K562 (cell line): ENCODE measurements around the gene MYH11. TPM values are rescaled to one million over a fixed set of nuclear protein-coding genes. Genes with fewer than 3 reads are reported as not detected.

Source experiments
- ATAC-seq: fragments of 200-7000 bp; cut with Tn5 transposase; 3 replicates; pipeline ENCODE4 v1.9.1; 2020; ENCODE audit warnings: moderate library complexity
- BruUV-seq: library from RNA; stranded (reverse); fragments of 400-500 nt; replicated peaks from 2 replicates; lab custom pipeline; 2021; lab: Mats Ljungman, UMichigan
- CTCF ChIA-PET: fragments of 300-600 bp; formaldehyde crosslinking; extraction: SDS; loops from one replicate; lab custom pipeline; 2021; ENCODE audit warnings: low intra/inter-chr PET ratio; lab: Yijun Ruan, JAX
- POLR2A ChIA-PET: fragments of 300-600, 350-650 bp; sonication (Branson Sonifier 250); formaldehyde crosslinking; extraction: SDS; loops from one replicate; lab custom pipeline; 2021; ENCODE audit warnings: antibody characterized with exemption, inconsistent platforms; lab: Yijun Ruan, JAX
- DNase-seq, 4 experiments: peaks; one replicate each; pipeline versions ENCODE4 v3.0.0 to v3.0.0-alpha.2; 2011 to 2018; ENCODE audit warnings: low spot score in 3 of 4, mixed read lengths in 3 of 4; ENCODE audit errors: extremely low read depth in 1 of 4
- FAIRE-seq: peaks from 2 replicates; lab custom pipeline; 2011; peaks lifted over from hg19 to GRCh38; lab: Jason Lieb, UNC
- H2AFZ ChIP-seq: 2 replicates; pipeline ENCODE4 v1.6.0; 2011; ENCODE audit warnings: low read depth, low read length, control low read depth, inconsistent platforms
- H3K27ac ChIP-seq: fragments of 200-600 bp; 3 replicates; pipeline ENCODE4 v1.8.0; 2011; ENCODE audit warnings: low read depth, mild to moderate bottlenecking, control low read depth, inconsistent platforms, low read length, moderate library complexity, mixed read lengths; ENCODE audit errors: extremely low read depth
- H3K27me3 ChIP-seq, 2 experiments: fragments of 300-600 bp in 1 of 2; 2 replicates in 1 of 2; 3 replicates in 1 of 2; pipeline versions ENCODE4 v1.6.0 to v1.8.0; 2011; ENCODE audit warnings: inconsistent platforms in 2 of 2, low read length in 2 of 2, mild to moderate bottlenecking in 1 of 2, mixed read lengths in 1 of 2, moderate library complexity in 1 of 2; ENCODE audit not compliant: control insufficient read depth in 2 of 2, insufficient read depth in 2 of 2
- H3K36me3 ChIP-seq: fragments of 300-600 bp; 3 replicates; pipeline ENCODE4 v1.8.0; 2011; ENCODE audit warnings: mild to moderate bottlenecking, low read length, inconsistent platforms; ENCODE audit not compliant: control insufficient read depth, insufficient read depth
- H3K4me1 ChIP-seq, 2 experiments: fragments of 200-600 bp in 1 of 2; replicated peaks in 1 of 2; 2 replicates in 1 of 2; 3 replicates in 1 of 2; pipeline versions ENCODE4 v1.5.1 to v1.8.0; 2011; ENCODE audit warnings: inconsistent platforms in 2 of 2, low read length in 2 of 2, mild to moderate bottlenecking in 1 of 2, mixed read lengths in 1 of 2, moderate library complexity in 1 of 2; ENCODE audit not compliant: control insufficient read depth in 2 of 2, insufficient read depth in 2 of 2
- H3K4me2 ChIP-seq: 2 replicates; pipeline ENCODE4 v1.6.1; 2011; ENCODE audit warnings: low read length, control low read depth, inconsistent platforms, mixed read lengths; ENCODE audit not compliant: insufficient read depth
- H3K4me3 ChIP-seq: fragments of 200-600 bp; sonication (generic), shearing (Covaris generic); 2 replicates; pipeline ENCODE4 v1.5.1; 2016; ENCODE audit warnings: control low read depth, inconsistent platforms
- H3K79me2 ChIP-seq: fragments of 200-600 bp; 3 replicates; pipeline ENCODE4 v1.8.0; 2011; ENCODE audit warnings: low read length, inconsistent platforms; ENCODE audit not compliant: control insufficient read depth, insufficient read depth
- H3K9ac ChIP-seq, 2 experiments: 2 replicates each; pipeline versions ENCODE4 v1.6.0 to v1.6.1; 2011; ENCODE audit warnings: low read depth in 2 of 2, low read length in 2 of 2, control low read depth in 1 of 2, inconsistent platforms in 1 of 2, mild to moderate bottlenecking in 1 of 2, mixed read lengths in 1 of 2; ENCODE audit not compliant: insufficient read depth in 1 of 2
- H3K9me1 ChIP-seq: one replicate; pipeline ENCODE4 v1.6.0; 2011; ENCODE audit warnings: inconsistent platforms, mild to moderate bottlenecking, low read length, moderate library complexity; ENCODE audit not compliant: control insufficient read depth, insufficient read depth
- H3K9me3 ChIP-seq: replicated peaks from 2 replicates; pipeline ENCODE4 v1.5.1; 2011; ENCODE audit warnings: low read depth, low read length, inconsistent platforms; ENCODE audit not compliant: control insufficient read depth, insufficient read depth
- H4K20me1 ChIP-seq: replicated peaks from 2 replicates; pipeline ENCODE4 v1.6.1; 2011; ENCODE audit warnings: low read length, inconsistent platforms, mixed read lengths; ENCODE audit not compliant: control insufficient read depth, insufficient read depth
- ESRRA ChIP-seq: fragments of 450-650 bp; IDR thresholded peaks from 2 replicates; pipeline ENCODE4 v1.6.1; 2014; ENCODE audit warnings: low read depth, mild to moderate bottlenecking, moderate library complexity, borderline replicate concordance
- KDM2B ChIP-seq: fragments of 250-450 bp; sonication (Bioruptor Pico); IDR thresholded peaks from 2 replicates; pipeline ENCODE4 v1.8.0; 2021; ENCODE audit warnings: mild to moderate bottlenecking, moderate library complexity
- NCOA2 ChIP-seq, 2 experiments: fragments of 450-650 bp; IDR thresholded peaks; 2 replicates each; pipeline ENCODE4 v1.6.1; 2018; ENCODE audit warnings: mild to moderate bottlenecking in 2 of 2, moderate library complexity in 1 of 2; ENCODE audit not compliant: partially characterized antibody in 2 of 2
- NCOA6 ChIP-seq: fragments of 450-650 bp; IDR thresholded peaks from 2 replicates; pipeline ENCODE4 v1.6.1; 2017; ENCODE audit warnings: mild to moderate bottlenecking
- NFATC3 ChIP-seq: fragments of 450-650 bp; IDR thresholded peaks from 2 replicates; pipeline ENCODE4 v1.6.1; 2017; ENCODE audit warnings: mild to moderate bottlenecking
- PRMT5 ChIP-seq: sonication (generic); formaldehyde crosslinking; IDR thresholded peaks from 2 replicates; pipeline ENCODE4 v1.5.0; 2020; ENCODE audit warnings: missing genetic modification reagents
- SAP30 ChIP-seq: fragments of 200-600 bp; sonication (generic); IDR thresholded peaks from 2 replicates; pipeline ENCODE4 v1.6.1; 2012; ENCODE audit warnings: borderline replicate concordance, low read depth, mild to moderate bottlenecking, moderate library complexity, low read length, control low read depth, inconsistent platforms; ENCODE audit not compliant: insufficient read depth, poor library complexity, severe bottlenecking
- SIN3B ChIP-seq: fragments of 450-650 bp; IDR thresholded peaks from 2 replicates; pipeline ENCODE4 v1.6.1; 2017; ENCODE audit warnings: low read depth, mild to moderate bottlenecking, moderate library complexity
- ZNF133 ChIP-seq: fragments of 250-450 bp; sonication (Bioruptor Pico); IDR thresholded peaks from 2 replicates; pipeline ENCODE4 v1.4.0; 2020; ENCODE audit warnings: mild to moderate bottlenecking
- ZNF224 ChIP-seq: sonication (generic); formaldehyde crosslinking; IDR thresholded peaks from 2 replicates; pipeline ENCODE4 v1.8.0; 2022; ENCODE audit warnings: mild to moderate bottlenecking, missing genetic modification reagents
- ZNF232 ChIP-seq: sonication (generic); formaldehyde crosslinking; IDR thresholded peaks from 2 replicates; pipeline ENCODE4 v1.8.0; 2022; ENCODE audit warnings: mild to moderate bottlenecking, missing genetic modification reagents
- ZNF583 ChIP-seq: fragments of 250-450 bp; sonication (Bioruptor Pico); IDR thresholded peaks from 2 replicates; pipeline ENCODE4 v1.4.0; 2020
- ZNF644 ChIP-seq: fragments of 200-800 bp; sonication (Bioruptor generic); IDR thresholded peaks from 2 replicates; pipeline ENCODE4 v1.6.1; 2016; ENCODE audit warnings: low read depth, missing genetic modification characterization, missing compliant biosample characterization
- WGBS: fragments of 100-300 bp; shearing (Covaris generic); methylation state at CpG from one replicate; pipeline ENCODE4 v1.1.6; 2016; ENCODE audit warnings: low coverage, mixed read lengths; ENCODE audit not compliant: insufficient coverage; ENCODE audit errors: missing lambda C conversion rate; 5-methylcytosine and 5-hydroxymethylcytosine counted together
- in situ Hi-C: fragments of 300-500 bp; cut with MboI; formaldehyde crosslinking; loops from 4 replicates; pipeline ENCODE4 v1.15.0; 2018; ENCODE audit warnings: inconsistent platforms, mixed read lengths
- intact Hi-C: fragments of 100-400 bp; cut with micrococcal nuclease; formaldehyde crosslinking; loops from 2 replicates; pipeline ENCODE4 v1.14.2; 2022
- polyA plus RNA-seq, 8 experiments: library from polyadenylated mRNA; depleted of rRNA in 4 of 8; stranded (reverse) in 5 of 8; unstranded in 3 of 8; fragments of >200 nt; fragmentation: Nextera tagmentation in 2 of 8; fragmentation: Illumina TruSeq in 1 of 8; extraction: Ambion mirVana in 2 of 8; extraction: Trizol in 1 of 8; gene quantifications; 2 replicates each; pipeline versions ENCODE4 v1.2.1 to v1.2.3, GENCODE V29; 2011 to 2014; ENCODE audit warnings: inconsistent platforms in 1 of 8, missing spikeins in 1 of 8
- total RNA-seq, 7 experiments: library from RNA; depleted of rRNA in 6 of 7; stranded (reverse); fragments of >200 nt in 6 of 7; fragmentation: Illumina TruSeq in 2 of 7; extraction: Trizol in 2 of 7; gene quantifications; 2 replicates each; pipeline versions ENCODE4 v1.2.1 to v1.2.3, GENCODE V29; 2011 to 2021; ENCODE audit warnings: low replicate concordance in 1 of 7
- TF ChIP-seq, protein P1 (sequence below): fragments of 450-650 bp; IDR thresholded peaks from 2 replicates; pipeline ENCODE4 v1.6.1; 2017; ENCODE audit warnings: antibody characterized with exemption
- TF ChIP-seq, protein P2 (sequence below): IDR thresholded peaks from 2 replicates; pipeline ENCODE4 v1.6.1; 2011; ENCODE audit not compliant: insufficient read length; ENCODE audit errors: extremely low read depth

MYH11 gene
- total and polyA plus RNA-seq, 9 of the 15 experiments (the other 6 are each of a cell fraction or from before 2014, with no cell fraction given): 0.05 to 0.47 (median 0.08) TPM; not detected in 5

DNA sequence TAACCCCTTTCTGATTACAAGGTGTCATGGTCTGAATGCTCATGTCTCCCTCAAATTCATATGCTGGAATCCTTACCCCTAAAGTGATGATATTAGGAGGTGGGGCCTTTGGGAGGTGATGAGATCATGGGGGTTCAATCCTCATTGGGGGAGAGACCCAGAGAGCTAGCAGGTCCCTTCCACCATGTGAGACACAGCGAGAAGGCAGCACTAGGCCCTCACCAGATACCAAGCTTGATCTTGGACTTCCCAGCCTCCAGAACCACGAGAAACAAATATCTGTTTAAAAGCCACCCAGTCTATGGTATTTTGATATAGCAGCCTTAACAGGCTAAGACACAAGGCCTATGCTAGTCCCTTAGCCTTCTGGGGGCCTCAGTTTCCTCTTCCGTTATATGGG, 45.9 kb downstream of the MYH11 start:
- H4K20me1 ChIP-seq: 0 out of 2 replicates have a peak, but pooled peaks cover 3% of the 10 kb centered on the region
- ChIA-PET CTCF (no interaction called here), POLR2A (no interaction called here)
- H3K27ac ChIP-seq: no peak overlapping the region
- H3K79me2 ChIP-seq: no peaks in the 10 kb centered on the region
- H3K4me1 ChIP-seq: peaks cover 6 to 7% of the 10 kb centered on the region in 2 experiments; a peak in 2 of 5 replicates
- H3K9me3 ChIP-seq: peaks cover 3% of the 10 kb centered on the region; the same call in 1 of the 2 replicates
- FAIRE-seq (no peak), DNase-seq (no peak), ATAC-seq (no peak)
- peaks cover 13 to 34% of the 10 kb centered on the region in 2 experiments; a peak in 3 of 5 replicates for H3K27me3 ChIP-seq
- no peak overlapping the region for H3K4me2 ChIP-seq
- in situ Hi-C loops: no loop called here
- TF ChIP-seq, protein P1, sequence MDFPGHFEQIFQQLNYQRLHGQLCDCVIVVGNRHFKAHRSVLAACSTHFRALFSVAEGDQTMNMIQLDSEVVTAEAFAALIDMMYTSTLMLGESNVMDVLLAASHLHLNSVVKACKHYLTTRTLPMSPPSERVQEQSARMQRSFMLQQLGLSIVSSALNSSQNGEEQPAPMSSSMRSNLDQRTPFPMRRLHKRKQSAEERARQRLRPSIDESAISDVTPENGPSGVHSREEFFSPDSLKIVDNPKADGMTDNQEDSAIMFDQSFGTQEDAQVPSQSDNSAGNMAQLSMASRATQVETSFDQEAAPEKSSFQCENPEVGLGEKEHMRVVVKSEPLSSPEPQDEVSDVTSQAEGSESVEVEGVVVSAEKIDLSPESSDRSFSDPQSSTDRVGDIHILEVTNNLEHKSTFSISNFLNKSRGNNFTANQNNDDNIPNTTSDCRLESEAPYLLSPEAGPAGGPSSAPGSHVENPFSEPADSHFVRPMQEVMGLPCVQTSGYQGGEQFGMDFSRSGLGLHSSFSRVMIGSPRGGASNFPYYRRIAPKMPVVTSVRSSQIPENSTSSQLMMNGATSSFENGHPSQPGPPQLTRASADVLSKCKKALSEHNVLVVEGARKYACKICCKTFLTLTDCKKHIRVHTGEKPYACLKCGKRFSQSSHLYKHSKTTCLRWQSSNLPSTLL: no peak
- TF ChIP-seq NCOA6 (no peak), ZNF224 (CRISPR knock-in tag) (no peak), SIN3B (no peak), ZNF644 (tag) (no peak), ZNF583 (CRISPR knock-in tag) (no peak), ZNF133 (no peak), KDM2B (CRISPR knock-in tag) (no peak), ZNF232 (CRISPR knock-in tag) (no peak), SAP30 (no peak), PRMT5 (CRISPR knock-in tag) (no peak), NFATC3 (no peak), NCOA2 (IDR thresholded peaks at IDR 0.05; ENCODE audit: partially characterized antibody in 2 of 2) (no peak), ESRRA (no peak)
- TF ChIP-seq, protein P2, sequence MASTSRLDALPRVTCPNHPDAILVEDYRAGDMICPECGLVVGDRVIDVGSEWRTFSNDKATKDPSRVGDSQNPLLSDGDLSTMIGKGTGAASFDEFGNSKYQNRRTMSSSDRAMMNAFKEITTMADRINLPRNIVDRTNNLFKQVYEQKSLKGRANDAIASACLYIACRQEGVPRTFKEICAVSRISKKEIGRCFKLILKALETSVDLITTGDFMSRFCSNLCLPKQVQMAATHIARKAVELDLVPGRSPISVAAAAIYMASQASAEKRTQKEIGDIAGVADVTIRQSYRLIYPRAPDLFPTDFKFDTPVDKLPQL: no peak
- no peak overlapping the region for H2AFZ ChIP-seq
- no peak overlapping the region for H3K4me3 ChIP-seq
- no peaks in the 10 kb centered on the region for H3K9me1 ChIP-seq
- H3K9ac ChIP-seq: no peak overlapping the region
- WGBS: 6% methylated on average over 3 of the region's 3 CpGs
- intact Hi-C loops: no loop called here
- no TSS peak for BruUV-seq
- H3K36me3 ChIP-seq: no peaks in the 10 kb centered on the region
